A673 (cell line): ENCODE results near the gene CERS6.

Experiments used
- EZH2 ChIP-seq: fragments of 200-600 bp; sonication (generic); IDR thresholded peaks from 2 replicates; pipeline ENCODE4 v1.6.1; 2017; ENCODE audit warnings: borderline replicate concordance, low read depth, mild to moderate bottlenecking, mixed read lengths, antibody characterized with exemption, low read length; ENCODE audit not compliant: poor library complexity, severe bottlenecking
- TF ChIP-seq, protein P1 (sequence below): fragments of 300-800, 200-600 bp; sonication (generic); conservative IDR thresholded peaks from 2 replicates; pipeline ENCODE4 v1.5.1; 2017; ENCODE audit warnings: low read depth, mild to moderate bottlenecking, antibody characterized with exemption, low read length, moderate library complexity, mixed read lengths

- no peak for TF ChIP-seq EZH2
- TF ChIP-seq, protein P1, sequence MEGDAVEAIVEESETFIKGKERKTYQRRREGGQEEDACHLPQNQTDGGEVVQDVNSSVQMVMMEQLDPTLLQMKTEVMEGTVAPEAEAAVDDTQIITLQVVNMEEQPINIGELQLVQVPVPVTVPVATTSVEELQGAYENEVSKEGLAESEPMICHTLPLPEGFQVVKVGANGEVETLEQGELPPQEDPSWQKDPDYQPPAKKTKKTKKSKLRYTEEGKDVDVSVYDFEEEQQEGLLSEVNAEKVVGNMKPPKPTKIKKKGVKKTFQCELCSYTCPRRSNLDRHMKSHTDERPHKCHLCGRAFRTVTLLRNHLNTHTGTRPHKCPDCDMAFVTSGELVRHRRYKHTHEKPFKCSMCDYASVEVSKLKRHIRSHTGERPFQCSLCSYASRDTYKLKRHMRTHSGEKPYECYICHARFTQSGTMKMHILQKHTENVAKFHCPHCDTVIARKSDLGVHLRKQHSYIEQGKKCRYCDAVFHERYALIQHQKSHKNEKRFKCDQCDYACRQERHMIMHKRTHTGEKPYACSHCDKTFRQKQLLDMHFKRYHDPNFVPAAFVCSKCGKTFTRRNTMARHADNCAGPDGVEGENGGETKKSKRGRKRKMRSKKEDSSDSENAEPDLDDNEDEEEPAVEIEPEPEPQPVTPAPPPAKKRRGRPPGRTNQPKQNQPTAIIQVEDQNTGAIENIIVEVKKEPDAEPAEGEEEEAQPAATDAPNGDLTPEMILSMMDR = no peak
Observed at GRCh38 chr2:168794968-168795367, 338.9 kb downstream of the CERS6 start.
